ENCODE results near the gene BTBD6. TPM values are rescaled to one million over a fixed set of nuclear protein-coding genes. Genes with fewer than 3 reads are reported as not detected.

The BTBD6 gene
- 39.3 TPM for polyA plus RNA-seq (2013, experiment 1 of 2; ENCODE audit: insufficient read length)
- 38.8 TPM for polyA plus RNA-seq (2013, experiment 2 of 2; ENCODE audit: insufficient read length)

DNA sequence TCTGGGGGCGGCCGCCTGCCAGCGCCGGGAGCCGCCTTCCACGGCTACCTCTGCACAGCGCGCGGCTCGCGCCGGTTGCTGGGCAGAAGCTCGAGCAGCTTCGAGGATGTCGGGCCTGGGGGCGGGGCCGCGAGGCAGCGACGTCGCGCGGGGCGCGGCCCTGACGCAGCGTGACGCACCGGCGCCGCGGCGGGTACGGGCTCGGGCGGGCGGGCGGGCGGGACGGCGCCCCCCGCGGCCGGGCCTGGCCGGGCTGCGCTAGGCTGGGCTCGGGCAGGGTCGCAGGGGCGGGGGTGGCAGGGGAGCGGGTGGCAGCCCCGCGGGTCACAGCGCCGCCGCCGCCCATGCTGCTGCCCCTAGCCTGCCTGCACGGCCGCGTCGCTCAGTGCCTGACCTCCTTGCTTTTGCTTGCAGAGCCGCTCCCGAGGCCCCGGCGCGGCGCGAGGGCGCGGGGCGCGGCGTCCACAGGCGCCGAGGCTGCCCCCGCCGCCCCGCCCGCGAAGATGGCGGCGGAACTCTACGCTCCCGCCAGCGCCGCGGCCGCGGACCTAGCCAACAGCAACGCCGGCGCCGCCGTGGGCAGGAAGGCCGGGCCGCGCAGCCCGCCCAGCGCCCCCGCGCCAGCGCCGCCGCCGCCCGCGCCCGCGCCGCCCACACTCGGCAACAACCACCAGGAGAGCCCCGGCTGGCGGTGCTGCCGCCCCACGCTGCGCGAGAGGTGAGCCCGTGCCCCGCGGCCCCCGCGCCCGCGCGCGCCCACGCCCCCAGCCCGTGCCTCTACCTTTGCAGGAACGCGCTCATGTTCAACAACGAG is at the start of gene BTBD6:
Gene BTBD6, plus strand, starts transcription at position 166 of the 814 bp plus-strand sequence. Its CDS starts 179 bp downstream, at position 345.
- DNase-seq, result peak; percentile 85

DNA sequence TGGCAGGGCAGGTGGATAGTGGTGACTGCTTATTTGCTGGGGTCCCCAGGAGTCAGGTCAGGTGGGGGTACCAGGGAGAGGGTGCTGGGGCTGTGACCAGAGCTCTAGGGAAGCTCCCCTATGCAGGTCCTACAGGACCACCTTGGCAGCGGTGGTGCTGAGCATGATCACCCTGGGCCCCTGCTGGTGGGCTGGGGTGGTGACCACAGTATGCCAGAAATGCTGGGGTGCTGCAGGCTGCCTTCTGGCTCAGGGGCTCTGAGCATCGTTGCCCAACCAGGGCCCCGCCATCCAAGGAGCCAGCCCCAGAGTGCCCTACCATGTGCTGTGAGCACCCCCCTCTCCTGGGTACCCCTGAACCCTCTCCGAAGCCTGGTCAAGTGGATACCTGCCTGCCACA is 49.7 kb upstream of the BTBD6 start:
- DNase-seq, result no peak

DNA sequence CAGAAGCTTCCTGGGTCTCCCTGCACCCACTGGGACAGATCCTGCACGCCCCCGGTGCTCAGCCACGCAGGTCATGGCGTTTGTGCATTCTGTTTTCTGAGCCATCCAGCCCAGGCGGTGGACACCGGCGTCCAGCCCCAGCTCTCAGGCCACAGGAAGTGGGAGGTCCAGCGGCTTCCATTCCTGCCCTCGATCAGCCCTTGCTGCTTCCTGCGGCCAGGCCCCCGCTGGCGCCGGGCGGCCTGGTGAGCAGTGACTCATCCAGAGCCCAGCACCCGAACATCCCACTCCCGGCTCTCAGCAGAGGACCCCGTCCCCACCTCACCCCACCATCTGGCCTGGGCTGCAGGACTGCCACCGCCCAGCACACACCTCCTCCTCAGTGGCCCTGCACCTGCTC is 49.2 kb upstream of the BTBD6 start:
- no peak for DNase-seq

DNA sequence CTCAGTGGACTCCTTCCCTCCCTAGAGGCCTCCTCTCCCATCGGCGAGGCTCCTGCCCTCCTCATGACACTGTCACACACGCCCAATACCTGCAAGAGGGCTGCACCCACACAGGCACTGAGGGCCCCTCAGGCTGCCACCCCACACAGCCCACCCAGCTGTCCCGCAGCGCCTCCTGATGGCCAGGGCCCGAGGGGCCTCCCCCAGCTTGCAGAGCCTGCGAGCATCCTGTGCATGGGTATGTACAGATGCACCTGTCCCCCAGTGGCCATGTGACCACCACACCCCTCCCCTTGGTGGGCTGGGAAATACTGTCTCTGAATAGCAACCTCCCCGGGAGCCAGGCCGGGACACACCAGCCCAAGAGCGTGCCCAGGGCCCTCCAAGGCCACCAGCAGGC is 48.3 kb upstream of the BTBD6 start:
- no peak for DNase-seq

DNA sequence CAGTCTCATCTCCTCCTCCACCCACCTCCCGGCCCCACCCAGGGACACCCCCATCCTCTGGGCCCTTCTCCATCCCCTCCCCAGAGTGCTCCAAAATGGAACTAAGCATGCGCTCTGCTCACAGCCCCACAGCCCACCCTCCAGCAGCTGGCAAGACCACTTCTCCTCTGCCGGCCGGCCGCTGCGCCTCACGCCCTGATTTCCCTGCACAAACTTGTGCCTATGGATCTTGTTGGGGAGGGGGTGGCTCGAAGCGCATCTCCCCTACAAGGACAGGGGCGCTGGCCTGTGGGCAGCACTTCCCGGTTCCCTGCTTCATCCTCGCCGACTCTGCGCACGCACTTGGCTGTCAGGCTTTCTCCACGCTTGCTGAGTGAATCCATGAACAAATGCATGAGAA is 47.7 kb upstream of the BTBD6 start:
- DNase-seq, result no peak

DNA sequence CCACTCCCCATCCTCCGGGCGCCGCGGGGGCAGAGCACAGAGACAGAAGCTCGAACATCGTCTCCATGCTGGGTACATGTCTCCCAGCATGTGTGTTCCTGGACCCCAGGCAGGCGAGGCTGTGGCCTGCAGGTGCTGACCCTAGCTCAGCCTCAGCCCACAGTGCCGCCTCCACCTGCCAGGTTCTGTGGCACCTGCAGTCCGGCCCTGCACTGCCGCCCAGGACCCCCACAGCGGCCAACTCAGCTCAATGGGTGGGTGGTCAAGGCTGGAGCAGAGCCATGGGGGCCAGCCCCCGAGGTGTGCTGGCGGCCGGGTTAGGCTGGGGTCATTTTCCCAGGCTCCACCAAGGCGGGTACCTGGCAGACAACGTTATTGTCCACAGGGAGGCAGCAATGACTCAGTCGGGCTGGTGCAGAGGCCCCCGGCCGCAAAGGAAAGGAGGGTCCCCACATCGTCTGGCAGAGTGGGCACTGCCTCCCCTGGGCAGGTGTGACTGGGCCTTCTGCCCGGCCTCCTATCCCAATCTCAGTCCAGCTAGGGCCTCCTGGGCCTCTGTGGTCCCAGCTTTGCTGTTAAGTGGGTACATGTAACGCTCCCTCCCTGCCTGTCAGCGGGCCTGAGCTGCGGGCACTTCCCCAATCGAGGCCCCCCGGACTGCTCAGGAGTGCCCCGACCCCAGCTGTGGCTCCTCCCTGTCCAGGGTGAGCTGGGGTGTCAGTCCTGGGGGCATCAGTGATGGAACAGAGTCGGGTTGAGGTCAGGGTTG is 47.0 kb upstream of the BTBD6 start:
- no peak for DNase-seq

DNA sequence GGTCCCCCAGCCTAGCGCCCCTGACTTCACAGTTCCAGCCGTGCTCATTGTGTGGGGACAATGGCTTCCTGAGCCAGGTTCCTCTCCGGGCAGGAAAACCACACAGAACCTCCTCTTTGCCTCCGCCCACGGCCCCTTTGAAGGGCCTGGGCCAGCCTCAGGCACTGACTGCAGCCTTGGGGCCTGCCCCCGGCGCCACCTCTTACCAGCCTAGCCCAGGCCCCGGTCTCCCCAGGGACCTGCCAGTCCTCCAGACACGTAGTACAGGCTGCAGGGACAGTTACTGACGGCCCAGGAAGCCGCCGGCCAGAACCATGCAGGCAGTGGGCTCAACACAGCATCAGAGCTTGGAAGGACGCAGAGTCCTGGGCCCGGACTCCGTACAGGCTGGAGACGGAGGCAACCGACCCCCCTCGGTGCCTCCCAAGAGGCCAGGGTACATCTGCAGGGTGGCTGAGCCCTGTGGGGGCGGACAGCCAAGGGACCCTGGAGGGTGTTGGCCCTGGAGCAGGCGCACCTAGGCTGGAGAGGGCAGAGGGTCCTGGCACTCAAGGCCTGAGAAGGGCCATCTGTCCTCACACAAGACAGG is 46.3 kb upstream of the BTBD6 start:
- DNase-seq, result no peak

DNA sequence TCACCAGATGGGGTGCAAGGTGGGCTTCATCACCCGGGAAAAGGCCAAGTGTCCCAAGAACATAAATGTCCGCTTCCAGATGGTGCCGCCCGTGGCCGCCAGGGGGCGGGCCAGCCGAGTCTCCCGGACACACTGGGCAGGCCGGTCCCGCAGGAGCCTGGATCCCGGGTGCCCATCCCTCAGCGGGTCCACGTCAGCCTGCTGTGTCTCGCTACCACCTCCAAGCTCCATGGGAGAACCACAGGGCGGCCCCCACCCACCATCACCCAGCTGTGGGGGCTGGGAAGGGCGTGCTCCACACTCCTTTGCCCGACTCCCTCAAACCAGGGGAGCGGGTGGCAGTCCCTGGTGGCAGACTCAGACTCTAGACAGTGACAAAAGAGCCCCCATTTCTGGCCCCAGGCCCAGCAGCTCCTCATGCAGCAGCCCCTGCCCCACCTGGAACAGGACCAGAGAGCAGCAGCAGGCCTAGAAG is 45.2 kb upstream of the BTBD6 start:
- DNase-seq, result peak; percentile 57

DNA sequence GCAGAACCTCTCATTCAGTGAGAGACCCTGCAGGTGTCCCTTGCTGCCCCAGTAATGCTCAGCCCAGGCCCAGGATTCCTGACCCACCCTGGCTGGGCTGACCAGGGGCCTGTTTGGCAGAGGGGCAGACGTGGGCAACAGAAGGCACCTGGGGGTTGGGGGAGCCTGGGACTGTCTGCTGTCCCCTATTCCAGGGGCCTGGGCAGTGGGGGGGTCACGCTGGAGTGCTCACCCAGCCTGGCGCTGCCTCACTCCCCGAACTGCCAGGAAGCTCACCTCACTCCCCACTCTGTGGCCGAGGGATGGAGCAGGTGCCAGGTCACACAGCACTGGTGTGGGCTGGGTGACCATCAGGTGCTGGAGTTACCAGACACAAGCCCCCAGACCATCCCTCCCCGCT is 44.6 kb upstream of the BTBD6 start:
- no peak for DNase-seq

DNA sequence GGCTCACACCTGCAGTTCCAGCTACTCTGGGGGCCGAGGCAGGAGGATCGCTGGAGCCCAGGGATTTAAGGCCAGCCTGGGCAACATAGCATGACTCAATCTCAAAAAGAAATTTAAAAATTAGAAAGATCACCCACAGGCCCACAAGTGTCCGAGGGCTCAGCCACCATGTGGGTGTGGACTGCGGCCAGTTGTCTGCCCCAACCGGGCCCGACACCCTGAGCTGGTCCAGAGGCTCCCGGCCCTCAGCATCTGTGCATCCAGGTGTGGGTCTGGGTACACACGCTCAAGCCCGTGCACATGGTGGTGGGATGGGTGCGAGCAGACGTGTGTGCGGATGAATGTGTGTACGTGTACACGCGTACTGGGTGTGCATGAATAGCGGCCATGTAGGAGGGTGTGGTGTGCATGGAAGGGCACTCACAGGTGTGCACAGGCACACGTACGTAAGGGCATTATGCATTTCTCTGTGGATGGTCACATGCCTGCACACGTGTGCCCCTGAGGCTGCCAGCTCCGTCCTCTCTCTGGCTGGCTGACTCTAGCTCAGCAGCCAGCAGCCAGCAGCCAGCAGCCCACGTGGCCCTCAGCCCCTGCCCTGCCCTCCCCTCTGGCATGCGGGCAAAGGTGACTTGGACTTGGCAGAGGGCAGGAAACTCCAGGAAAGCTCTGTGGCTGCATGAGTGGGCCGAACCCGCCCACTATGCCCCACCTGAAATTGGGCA is 44.0 kb upstream of the BTBD6 start:
- DNase-seq, result no peak

DNA sequence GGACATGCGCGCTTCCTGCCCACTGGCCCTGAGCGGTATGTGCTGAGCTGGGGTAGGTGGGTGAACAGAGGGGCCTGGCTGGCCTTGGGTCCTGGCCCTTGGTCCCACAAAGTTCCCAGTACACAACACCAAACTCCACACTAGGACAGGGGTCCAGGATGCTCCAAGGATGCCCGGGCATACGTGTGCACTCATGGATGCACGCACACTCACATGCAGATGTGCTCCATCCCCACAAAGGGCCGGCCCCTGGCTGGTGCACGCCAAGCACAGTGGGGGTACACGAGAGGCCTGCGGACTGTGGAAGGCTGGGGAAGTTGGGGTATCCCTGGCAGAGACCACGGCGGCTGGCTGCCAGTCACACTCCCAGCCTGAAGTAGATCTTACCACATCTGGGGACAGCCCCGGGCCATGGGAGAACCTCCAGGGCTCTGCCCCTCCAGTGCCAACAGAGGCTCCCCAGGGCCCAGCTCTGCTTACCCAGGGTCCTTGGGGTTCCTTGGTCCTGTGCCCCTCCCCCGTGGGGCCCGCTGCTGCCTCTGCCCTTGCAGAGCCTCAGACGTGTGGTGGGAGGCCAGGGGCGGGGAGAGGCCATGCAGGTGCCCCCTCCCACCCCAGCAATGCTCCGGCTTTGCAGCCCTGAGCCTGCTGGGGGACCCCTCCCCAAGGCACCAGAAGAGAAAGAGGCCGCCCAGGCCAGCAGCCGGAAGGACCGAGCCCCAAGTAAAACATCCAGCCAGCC is 43.2 kb upstream of the BTBD6 start:
- no peak for DNase-seq

DNA sequence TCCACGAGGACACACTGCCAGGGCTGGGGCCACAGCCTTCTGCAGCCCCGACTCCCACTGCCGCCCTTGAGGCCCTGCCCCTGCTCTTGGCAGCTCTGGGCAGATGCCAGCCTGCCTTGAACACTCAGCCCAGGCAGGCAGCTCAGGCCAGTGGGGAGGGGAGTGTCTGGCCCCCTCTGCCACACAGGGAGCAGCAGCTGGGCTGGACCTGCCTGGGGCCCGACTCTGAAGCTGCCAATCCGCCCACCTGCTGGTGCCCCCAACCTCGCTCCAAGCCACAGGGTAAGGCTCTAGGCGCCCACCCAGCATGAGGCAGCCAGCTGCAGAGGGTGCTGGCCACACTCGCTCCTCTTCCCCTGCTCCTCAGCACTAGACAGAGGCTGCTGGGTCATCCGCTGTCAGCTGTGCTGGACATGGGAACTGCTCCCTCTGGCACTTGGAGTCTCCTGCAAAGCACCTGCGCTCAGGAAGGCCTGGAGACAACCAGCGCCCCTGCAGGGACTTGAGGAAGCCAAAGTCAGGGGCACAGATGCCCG is 42.6 kb upstream of the BTBD6 start:
- DNase-seq, result no peak

DNA sequence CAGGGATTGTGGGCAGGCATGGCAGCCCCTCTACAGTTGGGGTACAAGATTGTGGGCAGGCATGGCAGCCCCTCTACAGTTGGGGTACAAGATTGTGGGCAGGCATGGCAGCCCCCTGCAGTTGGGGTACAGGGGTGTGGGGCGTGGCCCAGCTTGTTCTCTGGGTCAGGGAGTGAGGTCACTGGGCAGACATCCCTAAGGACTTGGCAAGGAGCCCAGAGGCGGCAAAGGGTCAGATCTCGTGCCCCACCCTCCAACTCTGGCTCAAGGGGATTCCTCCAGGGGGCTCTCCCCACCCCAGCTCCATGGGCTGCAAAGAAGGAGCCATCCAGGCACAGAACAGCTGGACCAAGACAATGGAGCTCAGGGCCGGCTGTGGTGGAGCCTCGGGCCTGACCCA is 41.5 kb upstream of the BTBD6 start:
- no peak for DNase-seq

DNA sequence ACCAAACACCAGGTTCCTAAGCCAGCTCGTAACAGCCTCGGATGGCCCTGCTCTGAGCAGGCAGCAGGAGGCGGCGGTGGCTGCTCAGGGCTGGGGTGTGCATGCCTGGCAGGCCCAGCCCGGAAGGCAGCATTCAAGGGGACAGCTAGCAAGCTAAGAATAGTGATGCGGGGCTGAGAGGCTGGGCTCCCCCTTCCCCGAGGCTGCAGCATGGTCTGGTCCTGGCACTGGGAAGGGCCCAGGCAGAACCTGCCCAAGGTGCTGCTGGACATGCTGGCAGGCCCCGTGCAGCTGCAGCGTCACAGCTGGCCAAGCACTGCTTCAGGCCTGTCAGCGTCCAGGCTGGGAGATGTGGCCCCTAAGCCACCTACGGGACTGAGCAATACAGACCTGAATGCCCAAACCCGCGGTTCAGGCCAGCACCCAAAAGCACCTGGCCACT is 40.9 kb upstream of the BTBD6 start:
- no peak for DNase-seq

DNA sequence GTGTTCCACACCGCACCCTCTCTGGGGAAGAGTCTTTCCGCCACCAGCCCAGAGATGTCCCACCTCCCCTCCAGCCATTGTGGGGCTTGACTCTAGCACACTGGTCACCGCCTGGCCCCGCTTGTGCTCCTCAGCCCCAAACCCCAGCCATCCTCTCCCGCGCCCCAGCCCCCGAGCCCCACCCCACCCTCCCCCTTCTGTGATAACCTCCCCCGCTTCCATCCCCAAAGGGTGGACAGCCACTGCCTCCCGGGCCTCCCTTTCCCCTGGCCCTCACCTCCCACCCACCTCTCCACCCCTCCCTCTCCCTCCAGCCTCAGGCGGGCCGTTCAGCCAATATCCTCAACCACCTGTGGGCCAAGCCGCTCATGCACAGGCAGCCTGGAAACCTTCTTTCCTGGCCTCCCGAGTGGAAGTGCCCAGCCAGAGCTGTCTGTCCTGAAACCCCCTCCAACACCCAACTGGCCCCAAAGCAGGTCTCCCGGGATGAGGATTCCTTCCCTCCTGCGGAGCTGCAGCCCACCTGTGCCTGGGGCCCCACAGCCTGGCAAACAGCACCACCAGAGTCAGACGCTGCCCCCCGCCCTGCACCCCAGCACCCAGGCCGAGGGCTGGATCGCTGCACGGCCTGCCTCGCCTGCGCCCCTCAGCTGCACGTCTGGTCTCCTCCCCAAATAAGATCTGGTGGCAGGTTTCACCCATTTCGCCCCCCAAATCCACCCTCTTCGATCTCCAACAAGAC is 40.2 kb upstream of the BTBD6 start:
- DNase-seq, result no peak

DNA sequence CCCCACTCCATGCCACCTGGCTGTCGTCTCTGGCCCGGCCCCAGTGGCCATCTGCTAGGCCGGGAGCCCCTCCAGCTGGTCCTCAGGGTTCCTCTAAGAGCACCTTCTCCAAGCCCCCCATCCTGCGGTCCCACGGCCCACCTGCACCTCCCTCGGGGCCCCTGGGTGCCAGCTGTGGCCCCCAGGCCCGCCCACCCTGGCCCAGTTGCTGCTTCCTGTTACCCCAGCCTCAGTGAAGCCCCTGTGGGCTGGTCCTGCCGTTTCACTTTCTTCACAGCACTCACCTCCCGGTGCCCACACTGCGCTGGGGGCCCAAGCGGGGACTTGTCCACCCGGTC is 39.6 kb upstream of the BTBD6 start:
- DNase-seq, result no peak

DNA sequence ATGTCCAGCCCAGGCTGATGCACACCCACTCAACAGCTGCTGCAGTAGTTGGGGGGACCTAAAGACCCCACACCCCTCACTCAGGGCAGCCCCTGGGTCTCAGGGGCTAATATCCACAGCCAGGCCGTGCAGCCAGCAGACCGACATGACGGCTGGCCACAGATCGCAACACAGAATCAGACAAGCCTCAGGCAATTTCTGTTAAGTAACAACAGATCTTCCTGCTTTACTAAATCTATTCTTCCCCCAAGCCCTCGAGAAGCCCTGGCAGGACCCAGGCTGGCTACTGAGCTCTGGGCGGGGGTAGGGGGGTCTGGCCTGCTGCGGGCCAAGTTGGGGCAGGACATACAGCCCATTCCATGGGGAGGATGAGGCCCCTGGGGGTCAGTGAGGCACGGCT is 39.2 kb upstream of the BTBD6 start:
- no peak for DNase-seq

DNA sequence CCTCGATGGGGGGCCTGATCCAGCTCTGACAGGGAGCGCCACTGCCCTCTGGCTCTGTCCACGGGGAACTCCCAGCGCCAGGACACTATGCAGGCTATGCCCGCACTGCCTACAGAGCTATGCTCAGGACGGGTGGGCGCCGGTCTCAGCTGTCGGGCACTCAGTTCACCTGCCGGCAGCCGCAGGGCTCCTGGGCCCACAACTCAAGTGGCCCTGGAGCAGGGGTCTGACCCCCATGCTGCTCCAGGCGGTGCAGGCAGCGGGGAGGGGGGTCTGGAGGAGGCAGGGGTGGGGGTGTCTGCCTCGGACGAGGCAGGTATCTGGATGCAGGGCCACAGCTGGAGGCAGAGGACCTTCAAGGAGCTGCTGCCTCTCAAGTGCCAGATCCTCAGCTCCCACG is 38.7 kb upstream of the BTBD6 start:
- DNase-seq, result no peak

DNA sequence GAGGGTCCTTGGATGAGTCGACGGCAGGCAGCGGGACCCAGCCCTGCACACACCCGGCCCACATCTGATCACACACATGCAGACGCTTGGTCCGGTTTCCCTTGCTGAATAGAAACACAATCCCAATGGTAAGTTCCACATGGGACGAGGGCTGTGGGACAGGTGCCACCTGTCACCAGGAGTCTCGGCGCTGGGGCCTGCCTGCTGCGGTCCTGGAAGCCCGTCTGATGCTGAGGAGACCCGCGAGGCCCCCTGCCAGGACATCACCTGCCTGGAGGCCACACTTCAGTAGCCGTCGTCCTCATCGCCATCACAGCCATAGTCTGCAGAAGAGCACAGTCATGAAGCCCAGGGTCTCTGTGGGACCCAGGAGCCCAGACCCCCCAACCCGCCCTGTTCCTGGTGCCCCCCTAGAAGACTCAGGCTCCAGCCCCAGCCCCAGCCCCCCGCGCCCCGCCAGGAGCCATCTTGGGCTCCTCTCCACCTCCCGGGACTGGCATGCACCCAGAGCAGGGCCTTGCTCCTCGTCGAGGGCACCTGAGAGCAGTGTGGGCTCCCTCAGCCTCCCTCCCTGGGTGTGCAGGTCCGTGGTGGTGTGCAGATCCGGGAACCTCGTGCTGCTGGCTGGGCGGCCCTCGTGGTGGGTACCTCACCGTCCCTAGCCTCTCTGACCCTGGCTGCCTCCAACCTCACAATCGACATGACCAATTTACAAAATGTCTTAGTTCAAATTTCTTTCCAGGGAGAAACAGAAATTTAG is 37.9 kb upstream of the BTBD6 start:
- DNase-seq, result no peak

DNA sequence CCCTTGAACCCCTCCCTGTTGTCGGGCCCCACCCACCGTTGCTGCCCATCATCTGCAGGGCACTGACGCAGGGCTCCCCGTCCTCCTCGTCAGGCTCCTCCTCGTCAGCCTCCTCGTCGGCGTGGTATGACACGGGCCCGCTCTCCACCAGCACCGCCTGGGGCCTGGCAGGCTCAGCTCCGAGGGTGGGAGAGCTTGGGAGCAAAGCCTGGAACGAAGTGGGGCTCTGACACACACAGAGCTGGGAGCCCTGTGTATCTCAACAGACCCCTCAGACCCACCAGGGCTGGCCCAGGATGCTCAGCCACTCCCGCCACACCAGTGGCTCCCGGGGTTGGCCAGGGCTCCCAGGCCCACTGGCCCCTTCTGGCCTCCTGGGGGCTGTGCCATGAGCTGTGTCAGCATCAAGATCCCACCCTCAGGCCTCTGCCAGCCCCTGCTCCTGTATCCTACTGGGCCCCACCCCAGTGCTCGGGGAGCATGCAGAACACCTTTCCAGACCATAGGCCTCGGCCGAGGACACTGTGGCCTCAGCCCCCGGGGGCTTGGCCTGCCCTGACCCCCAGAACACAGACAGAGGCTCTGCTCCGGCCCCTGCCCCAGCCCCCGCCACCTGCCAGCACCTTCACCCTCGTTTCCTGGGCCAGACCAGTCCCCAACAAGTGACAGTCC is 37.1 kb upstream of the BTBD6 start:
- DNase-seq, result no peak

All from fibroblast of skin of back (primary cell).